ENCODE measurements around the gene UVSSA. TPM values are rescaled to one million over a fixed set of nuclear protein-coding genes. Genes with fewer than 3 reads are reported as not detected.
A peak's percentile ranks its signal among the peaks of the same experiment; 100 is the strongest.

Gene UVSSA
- total RNA-seq, 1 experiment from 2014 or later = 40.4 TPM

DNA sequence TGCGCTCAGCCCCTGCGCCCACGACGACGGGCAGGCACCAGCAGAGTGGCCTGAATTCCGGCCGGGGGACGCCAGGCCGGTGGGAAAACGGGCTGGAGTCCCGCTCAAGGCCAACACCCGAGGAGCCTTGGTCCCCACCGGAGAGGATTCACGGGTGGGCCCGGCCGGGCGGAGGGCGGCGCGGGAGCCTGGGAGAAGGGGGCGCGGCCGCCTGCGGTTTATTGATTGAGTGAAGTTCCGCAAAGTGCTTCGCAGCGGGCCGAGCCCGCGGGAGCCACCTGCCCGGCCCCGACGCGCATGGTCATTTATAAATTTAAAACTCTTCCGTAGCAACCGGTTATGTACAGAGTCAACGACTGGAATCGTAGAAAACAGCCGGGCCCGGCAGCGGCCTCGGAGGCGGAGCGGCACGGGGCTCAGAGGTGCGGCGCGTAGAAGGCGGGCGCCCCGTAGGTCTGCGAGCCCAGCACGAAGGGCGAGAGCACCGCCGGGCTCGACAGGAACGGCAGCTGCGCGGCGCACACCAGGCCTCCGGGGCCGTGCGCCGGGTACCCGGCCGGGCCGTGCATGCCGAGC, 55.6 kb downstream of the UVSSA start:
- POLR2A ChIA-PET = no interaction called here
- DNase-seq (ENCODE audit: low spot score) (no peak), ATAC-seq (no peak)
- CTCF ChIA-PET = interaction anchor here (1.2 to 2.1 kb wide), 6 partner anchors 13 to 176 kb away, joined by 3 to 15 read pairs (median 4); no protein-coding TSS in a partner anchor
- TF ChIP-seq, protein P1, sequence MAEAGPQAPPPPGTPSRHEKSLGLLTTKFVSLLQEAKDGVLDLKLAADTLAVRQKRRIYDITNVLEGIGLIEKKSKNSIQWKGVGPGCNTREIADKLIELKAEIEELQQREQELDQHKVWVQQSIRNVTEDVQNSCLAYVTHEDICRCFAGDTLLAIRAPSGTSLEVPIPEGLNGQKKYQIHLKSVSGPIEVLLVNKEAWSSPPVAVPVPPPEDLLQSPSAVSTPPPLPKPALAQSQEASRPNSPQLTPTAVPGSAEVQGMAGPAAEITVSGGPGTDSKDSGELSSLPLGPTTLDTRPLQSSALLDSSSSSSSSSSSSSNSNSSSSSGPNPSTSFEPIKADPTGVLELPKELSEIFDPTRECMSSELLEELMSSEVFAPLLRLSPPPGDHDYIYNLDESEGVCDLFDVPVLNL (CRISPR knock-in tag; IDR thresholded peaks at IDR 0.05; ENCODE audit: borderline replicate concordance, low read depth) = no peak
- TF ChIP-seq, protein P2, sequence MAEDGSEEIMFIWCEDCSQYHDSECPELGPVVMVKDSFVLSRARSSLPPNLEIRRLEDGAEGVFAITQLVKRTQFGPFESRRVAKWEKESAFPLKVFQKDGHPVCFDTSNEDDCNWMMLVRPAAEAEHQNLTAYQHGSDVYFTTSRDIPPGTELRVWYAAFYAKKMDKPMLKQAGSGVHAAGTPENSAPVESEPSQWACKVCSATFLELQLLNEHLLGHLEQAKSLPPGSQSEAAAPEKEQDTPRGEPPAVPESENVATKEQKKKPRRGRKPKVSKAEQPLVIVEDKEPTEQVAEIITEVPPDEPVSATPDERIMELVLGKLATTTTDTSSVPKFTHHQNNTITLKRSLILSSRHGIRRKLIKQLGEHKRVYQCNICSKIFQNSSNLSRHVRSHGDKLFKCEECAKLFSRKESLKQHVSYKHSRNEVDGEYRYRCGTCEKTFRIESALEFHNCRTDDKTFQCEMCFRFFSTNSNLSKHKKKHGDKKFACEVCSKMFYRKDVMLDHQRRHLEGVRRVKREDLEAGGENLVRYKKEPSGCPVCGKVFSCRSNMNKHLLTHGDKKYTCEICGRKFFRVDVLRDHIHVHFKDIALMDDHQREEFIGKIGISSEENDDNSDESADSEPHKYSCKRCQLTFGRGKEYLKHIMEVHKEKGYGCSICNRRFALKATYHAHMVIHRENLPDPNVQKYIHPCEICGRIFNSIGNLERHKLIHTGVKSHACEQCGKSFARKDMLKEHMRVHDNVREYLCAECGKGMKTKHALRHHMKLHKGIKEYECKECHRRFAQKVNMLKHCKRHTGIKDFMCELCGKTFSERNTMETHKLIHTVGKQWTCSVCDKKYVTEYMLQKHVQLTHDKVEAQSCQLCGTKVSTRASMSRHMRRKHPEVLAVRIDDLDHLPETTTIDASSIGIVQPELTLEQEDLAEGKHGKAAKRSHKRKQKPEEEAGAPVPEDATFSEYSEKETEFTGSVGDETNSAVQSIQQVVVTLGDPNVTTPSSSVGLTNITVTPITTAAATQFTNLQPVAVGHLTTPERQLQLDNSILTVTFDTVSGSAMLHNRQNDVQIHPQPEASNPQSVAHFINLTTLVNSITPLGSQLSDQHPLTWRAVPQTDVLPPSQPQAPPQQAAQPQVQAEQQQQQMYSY (CRISPR knock-in tag; IDR thresholded peaks at IDR 0.05) = no peak
- no peak for TF ChIP-seq NR2C2 (CRISPR knock-in tag; IDR thresholded peaks at IDR 0.05)
- TF ChIP-seq ATF3 (CRISPR knock-in tag; conservative IDR thresholded peaks at IDR 0.05) = no peak
- TF ChIP-seq PREB (CRISPR knock-in tag; IDR thresholded peaks at IDR 0.05; ENCODE audit: borderline replicate concordance) = no peak
- TF ChIP-seq ATF6 (CRISPR knock-in tag; IDR thresholded peaks at IDR 0.05) = no peak
- no peak for TF ChIP-seq ZBTB21 (CRISPR knock-in tag; IDR thresholded peaks at IDR 0.05; ENCODE audit: borderline replicate concordance)
- TF ChIP-seq PRRX2 (CRISPR knock-in tag; IDR thresholded peaks at IDR 0.05) = no peak
- TF ChIP-seq TEAD1 (CRISPR knock-in tag; IDR thresholded peaks at IDR 0.05) = no peak
- TF ChIP-seq, protein P3, sequence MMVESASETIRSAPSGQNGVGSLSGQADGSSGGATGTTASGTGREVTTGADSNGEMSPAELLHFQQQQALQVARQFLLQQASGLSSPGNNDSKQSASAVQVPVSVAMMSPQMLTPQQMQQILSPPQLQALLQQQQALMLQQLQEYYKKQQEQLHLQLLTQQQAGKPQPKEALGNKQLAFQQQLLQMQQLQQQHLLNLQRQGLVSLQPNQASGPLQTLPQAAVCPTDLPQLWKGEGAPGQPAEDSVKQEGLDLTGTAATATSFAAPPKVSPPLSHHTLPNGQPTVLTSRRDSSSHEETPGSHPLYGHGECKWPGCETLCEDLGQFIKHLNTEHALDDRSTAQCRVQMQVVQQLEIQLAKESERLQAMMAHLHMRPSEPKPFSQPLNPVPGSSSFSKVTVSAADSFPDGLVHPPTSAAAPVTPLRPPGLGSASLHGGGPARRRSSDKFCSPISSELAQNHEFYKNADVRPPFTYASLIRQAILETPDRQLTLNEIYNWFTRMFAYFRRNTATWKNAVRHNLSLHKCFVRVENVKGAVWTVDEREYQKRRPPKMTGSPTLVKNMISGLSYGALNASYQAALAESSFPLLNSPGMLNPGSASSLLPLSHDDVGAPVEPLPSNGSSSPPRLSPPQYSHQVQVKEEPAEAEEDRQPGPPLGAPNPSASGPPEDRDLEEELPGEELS (CRISPR knock-in tag; IDR thresholded peaks at IDR 0.05) = no peak
- Mint-ChIP-seq H3K36me3 (peaks cover 2% of the 10 kb centered on the region; the same call in 1 of the 2 replicates), H3K9me3 (no peaks in the 10 kb centered on the region), H3K27me3 (ENCODE audit: low read depth) (peaks cover 73% of the 10 kb centered on the region), H3K4me3 (peak overlapping the region; percentile 22; the same call in 1 of the 2 replicates), H3K4me1 (peaks cover 6% of the 10 kb centered on the region), H3K27ac (no peak overlapping the region)

GRCh38 chr4:1403177-1403583, 56.2 kb downstream of the UVSSA start:
- ChIA-PET POLR2A (no interaction called here), CTCF (interaction anchor here (1.8 kb wide), 1 partner anchor 47 kb away, joined by 4 read pairs; no protein-coding TSS in a partner anchor)
- Mint-ChIP-seq H3K27me3 (ENCODE audit: low read depth) (peaks cover 79% of the 10 kb centered on the region), H3K4me1 (peaks cover 7% of the 10 kb centered on the region), H3K9me3 (no peaks in the 10 kb centered on the region), H3K27ac (no peak overlapping the region), H3K4me3 (no peak overlapping the region), H3K36me3 (peaks cover 2% of the 10 kb centered on the region; the same call in 1 of the 2 replicates)
- no peak for ATAC-seq
- no peak for DNase-seq (ENCODE audit: low spot score)
- TF ChIP-seq ZNF138 (CRISPR knock-in tag; conservative IDR thresholded peaks at IDR 0.05) = no peak
- TF ChIP-seq, protein P3 (CRISPR knock-in tag; IDR thresholded peaks at IDR 0.05) = no peak
- no peak for TF ChIP-seq GABPB1 (CRISPR knock-in tag; IDR thresholded peaks at IDR 0.05)
- TF ChIP-seq SOX15 (CRISPR knock-in tag; IDR thresholded peaks at IDR 0.05) = no peak
- no peak for TF ChIP-seq ATF2 (CRISPR knock-in tag; IDR thresholded peaks at IDR 0.05; ENCODE audit: borderline replicate concordance, low read depth)
- no peak for TF ChIP-seq SP1 (CRISPR knock-in tag; conservative IDR thresholded peaks at IDR 0.05)
- no peak for TF ChIP-seq FOXK1 (CRISPR knock-in tag; IDR thresholded peaks at IDR 0.05)
- TF ChIP-seq TEAD1 (CRISPR knock-in tag; IDR thresholded peaks at IDR 0.05) = no peak
- TF ChIP-seq PREB (CRISPR knock-in tag; IDR thresholded peaks at IDR 0.05; ENCODE audit: borderline replicate concordance) = no peak
- no peak for TF ChIP-seq USF1 (CRISPR knock-in tag; IDR thresholded peaks at IDR 0.05)
